H54 (cell line): ENCODE results near the gene SETX.
"Not testable (repeated sequence)": the region's sequence is repeated elsewhere in the genome, so short reads cannot be mapped to it uniquely, and the experiment has no call there.

Experiments used
- DNase-seq: peaks from one replicate; pipeline ENCODE4 v3.0.0; 2011; ENCODE audit warnings: low spot score, mixed read lengths; ENCODE audit not compliant: insufficient read length
- FAIRE-seq: peaks from 3 replicates; lab custom pipeline; 2011; peaks lifted over from hg19 to GRCh38; lab: Jason Lieb, UNC
- POLR2A ChIP-seq: IDR thresholded peaks from 2 replicates; pipeline ENCODE4 v1.6.1; 2011; ENCODE audit warnings: low read depth, mild to moderate bottlenecking, low read length

SETX gene, protein sequence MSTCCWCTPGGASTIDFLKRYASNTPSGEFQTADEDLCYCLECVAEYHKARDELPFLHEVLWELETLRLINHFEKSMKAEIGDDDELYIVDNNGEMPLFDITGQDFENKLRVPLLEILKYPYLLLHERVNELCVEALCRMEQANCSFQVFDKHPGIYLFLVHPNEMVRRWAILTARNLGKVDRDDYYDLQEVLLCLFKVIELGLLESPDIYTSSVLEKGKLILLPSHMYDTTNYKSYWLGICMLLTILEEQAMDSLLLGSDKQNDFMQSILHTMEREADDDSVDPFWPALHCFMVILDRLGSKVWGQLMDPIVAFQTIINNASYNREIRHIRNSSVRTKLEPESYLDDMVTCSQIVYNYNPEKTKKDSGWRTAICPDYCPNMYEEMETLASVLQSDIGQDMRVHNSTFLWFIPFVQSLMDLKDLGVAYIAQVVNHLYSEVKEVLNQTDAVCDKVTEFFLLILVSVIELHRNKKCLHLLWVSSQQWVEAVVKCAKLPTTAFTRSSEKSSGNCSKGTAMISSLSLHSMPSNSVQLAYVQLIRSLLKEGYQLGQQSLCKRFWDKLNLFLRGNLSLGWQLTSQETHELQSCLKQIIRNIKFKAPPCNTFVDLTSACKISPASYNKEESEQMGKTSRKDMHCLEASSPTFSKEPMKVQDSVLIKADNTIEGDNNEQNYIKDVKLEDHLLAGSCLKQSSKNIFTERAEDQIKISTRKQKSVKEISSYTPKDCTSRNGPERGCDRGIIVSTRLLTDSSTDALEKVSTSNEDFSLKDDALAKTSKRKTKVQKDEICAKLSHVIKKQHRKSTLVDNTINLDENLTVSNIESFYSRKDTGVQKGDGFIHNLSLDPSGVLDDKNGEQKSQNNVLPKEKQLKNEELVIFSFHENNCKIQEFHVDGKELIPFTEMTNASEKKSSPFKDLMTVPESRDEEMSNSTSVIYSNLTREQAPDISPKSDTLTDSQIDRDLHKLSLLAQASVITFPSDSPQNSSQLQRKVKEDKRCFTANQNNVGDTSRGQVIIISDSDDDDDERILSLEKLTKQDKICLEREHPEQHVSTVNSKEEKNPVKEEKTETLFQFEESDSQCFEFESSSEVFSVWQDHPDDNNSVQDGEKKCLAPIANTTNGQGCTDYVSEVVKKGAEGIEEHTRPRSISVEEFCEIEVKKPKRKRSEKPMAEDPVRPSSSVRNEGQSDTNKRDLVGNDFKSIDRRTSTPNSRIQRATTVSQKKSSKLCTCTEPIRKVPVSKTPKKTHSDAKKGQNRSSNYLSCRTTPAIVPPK (N-terminal part only)

DNA sequence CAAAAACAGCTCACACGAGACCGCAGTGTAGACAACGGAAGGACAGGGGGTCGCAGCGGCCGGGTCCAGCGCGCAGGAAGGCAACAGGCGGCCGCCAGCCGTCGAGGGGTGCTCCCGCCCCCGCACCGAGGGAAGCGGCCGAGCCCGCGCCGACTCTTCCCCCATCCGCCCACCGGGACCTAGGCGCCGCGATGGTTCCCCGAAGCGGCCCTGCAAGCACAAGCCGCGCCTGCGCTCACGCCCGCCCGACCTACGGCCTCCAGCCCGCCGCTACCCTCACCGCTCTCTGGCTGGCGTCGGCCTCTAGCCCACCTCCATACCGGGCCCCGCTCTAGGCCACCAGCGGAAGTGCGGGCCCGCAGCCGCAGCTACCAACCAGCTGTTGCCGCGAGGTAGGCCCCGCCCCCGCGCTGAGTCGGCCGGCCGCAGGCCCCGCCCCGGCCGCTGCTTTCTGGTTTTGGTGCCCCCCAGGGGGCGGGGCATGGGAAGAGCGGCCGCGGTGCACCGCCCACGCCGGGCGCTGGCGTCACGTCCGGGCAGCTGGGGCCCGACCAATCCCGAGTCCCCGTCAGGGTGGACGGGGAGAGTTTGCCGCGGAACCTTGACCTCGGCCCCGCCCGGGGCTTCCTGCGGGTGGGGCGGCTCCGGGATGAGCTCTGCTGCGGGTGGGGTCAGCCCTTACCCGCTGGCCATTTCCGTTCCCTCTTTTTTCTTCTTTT, at the start of gene SETX:
SETX (minus strand) TSS at position 350 of the 719 bp plus-strand sequence. CDS start 5,558 bp downstream, outside the sequence.
- peak; percentile 95 for TF ChIP-seq POLR2A
- FAIRE-seq, result peak; percentile 91
- peak; percentile 99 for DNase-seq

DNA sequence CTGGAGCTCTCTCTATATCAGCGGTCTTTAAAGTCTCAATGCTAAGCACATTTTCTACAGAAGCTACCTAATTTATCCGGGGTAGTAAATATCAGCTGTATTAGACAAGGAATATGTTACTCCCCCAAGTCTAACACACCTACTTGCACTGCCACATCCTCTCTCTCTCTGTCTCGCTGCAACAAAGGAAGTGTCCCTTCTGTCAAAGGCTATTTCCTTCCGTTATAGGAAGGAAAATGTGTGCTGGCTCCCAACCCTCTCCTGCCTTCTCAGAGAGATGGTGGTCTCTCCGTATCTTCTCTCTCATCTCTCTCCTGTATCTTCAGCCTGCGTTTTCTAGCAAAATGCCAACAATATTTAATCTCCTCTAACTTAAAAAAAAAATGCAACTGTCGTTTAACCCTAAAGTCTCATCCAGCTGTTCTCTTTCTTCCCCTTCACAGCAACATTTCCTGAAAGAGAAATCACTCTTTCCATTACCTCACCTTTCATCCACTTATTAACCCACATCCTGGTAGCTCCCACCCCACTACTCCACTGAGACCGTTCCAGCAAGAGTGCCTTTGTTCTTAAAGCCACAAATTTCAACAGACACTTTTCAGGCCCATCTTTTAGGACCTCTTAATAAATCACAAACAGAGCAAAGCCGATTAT, 49.6 kb upstream of the SETX start:
- no peak for TF ChIP-seq POLR2A
- no peak for DNase-seq
- no peak for FAIRE-seq

DNA sequence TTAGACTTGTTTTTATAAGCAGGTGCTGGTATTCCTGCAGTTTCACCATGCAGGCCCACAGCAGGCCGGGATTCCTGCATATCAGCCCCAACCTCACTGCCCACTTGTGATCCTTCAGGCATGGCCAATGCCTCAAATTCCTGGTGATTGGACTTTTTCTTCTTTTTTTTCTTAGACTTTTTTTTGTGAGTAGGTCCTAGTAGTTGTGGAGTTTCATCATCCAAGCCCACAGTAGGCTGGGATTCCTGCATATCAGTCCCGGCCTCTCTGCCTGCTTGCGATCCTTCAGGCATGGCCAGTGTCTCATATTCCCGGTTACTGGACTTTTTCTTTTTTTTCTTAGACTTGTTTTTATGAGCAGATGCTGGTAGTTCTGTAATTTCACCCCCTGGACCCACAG, 47.0 kb upstream of the SETX start:
- FAIRE-seq, result no peak
- DNase-seq, result no peak
- TF ChIP-seq POLR2A, result no peak

DNA sequence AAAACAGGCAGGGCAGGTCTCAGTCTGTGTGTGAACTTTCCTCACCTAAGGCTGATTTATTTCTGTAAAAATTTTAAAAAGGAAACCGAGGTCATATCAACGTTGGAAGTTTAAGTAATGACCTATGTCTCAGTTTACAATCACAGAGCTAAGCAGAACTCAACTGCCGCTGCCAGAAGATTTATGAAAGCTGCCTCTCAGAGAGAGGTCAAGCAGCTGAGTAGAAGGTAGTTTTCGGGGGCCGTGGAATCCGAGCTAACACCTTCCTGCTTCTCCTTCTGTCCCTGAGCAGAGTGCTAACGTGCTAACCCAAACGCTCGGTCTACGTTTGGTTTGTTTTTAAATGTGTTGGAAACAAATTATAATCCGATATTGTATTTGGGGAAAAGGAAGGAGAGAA, 40.8 kb upstream of the SETX start:
- no peak for DNase-seq
- no peak for TF ChIP-seq POLR2A
- FAIRE-seq, result no peak

DNA sequence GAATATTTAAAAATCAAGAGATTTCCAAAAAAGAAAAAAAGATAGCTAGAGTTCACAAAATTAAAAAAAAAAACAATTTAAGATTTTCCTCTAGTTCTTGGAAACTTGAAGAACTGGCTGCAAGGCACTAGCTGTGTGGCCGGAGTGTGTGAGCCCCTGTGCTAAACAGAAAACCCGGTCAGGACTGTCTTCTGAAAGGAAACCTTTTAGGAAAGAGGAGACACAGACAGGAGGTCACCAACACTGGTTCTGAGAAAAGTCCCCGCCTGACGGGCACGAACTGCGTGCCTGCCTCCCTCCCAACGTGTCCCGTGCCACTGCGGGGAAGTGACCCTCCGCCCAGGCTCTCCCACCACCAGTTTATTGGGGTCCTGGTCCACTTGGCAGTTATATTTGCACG, 36.7 kb upstream of the SETX start:
- no peak for TF ChIP-seq POLR2A
- FAIRE-seq, result no peak
- DNase-seq, result no peak

DNA sequence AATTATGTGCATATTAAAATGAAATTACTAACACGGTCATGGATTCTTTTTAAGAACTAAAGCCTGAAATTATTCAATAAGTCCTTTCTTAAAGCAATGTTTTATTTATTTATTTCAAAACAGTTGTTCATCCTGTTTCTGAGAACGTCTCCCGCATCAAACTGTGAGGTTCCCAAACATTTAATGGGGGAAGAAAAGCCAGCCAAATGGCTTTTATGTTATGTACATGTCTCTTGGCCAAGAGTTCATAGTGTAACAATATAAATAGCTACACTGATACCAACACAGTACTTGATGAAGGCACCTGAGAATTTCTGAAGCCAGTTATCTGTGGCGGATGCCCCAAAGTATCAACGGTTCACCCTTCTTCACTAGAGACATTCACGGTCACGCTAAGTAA, 36.2 kb upstream of the SETX start:
- FAIRE-seq (no peak), DNase-seq (no peak)
- no peak for TF ChIP-seq POLR2A

DNA sequence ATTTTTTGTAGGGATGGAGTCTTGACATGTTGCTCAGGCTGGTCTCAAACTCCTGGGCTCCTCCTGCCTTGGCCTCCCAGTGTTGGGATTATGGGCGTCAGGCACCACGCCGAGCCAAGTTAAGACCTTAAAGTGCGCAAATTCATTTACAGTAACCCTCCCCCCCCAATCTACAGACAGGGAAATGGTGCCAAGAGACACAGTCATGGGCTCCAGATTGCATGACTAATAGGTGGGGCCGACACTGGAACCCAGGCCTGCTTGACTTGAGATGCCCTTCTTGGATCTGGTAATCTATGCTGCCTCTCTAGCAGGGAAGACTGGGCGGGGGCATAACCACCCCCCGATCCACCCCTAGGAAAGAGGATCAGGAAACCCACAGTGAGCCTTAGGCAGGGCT, 32.3 kb upstream of the SETX start:
- TF ChIP-seq POLR2A, result no peak
- FAIRE-seq (no peak), DNase-seq (no peak)

DNA sequence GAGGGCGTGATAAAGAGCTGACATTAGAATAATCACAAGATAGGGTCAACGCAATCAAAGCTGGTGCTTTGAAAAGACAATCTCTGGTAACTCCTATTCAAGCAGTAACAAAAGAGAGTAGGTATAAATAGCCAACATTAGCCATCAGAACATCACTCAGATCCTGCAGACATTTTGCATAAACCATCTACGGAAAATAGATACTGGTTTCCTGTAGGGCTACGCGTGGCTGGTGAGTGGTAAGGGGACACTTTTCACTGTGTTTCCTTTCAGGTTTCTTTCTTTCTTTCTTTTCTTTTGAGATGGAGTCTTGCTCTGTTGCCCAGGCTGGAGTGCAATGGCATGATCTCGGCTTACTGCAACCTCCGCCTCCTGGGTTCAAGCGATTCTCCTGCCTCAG, 29.6 kb upstream of the SETX start:
- DNase-seq, result no peak
- no peak for TF ChIP-seq POLR2A
- FAIRE-seq, result no peak

DNA sequence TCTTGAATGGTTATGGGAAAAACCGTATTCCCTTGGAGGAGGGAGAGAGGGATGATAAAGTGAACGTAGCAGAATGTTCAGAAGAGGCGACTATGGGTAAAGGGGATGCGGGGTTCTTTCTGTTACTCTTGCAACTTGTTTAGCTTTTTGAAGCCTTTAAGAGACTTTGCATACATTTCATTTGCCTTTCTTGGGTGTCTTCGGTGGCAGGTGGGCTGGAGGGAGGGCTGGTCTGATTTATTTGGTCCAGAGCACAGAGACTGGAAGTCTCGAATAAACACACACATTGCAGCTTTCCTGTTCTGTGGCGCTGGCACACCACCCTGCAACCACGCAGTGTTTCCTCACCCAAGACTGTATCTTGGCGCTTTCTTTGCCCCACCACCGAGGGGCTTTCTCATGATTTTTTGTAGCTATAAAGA, 28.7 kb upstream of the SETX start:
- no peak for FAIRE-seq
- no peak for TF ChIP-seq POLR2A
- DNase-seq, result no peak

DNA sequence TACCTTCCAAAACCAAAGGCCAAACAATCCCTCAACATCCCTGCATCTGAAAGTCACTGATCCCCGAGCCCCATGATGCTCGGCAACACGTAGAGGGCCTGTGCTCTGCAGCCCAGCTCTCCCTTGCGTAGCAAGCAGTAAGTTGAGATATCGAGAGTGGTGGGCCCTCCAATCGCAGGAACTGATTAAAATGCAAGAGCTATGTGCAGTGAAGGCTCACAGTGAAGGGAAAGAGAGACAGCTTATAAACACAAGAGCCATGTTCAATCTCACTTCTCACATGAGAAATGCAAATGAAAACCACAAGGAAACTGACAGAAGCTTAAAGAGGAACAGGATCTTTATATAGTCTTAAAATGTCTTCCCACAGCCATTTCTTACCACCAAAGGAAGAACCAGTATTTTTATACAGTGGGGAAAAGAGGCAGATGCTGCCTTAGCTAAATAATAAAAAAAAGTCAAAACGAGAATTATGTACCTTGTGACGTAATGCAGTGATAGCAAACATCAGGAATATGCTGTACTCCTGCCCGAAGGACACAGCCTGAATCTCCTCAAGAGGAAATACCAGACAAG, 27.3 kb upstream of the SETX start:
- DNase-seq (no peak), FAIRE-seq (no peak)
- no peak for TF ChIP-seq POLR2A

DNA sequence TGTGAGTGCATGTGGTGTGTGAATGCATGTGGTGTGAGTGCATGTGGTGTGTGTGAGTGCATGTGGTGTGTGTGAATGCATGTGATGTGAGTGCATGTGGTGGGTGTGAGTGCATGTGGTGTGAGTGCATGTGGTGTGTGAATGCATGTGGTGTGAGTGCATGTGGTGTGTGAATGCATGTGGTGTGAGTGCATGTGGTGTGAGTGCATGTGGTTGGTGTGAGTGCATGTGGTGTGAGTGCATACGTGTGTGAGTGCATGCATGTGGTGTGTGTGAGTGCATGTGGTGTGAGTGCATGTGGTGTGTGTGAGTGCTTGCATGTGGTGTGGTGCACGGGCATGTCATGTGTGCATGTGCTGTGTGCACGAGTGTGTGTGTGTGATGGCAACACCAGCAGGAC, 23.6 kb upstream of the SETX start:
- not testable (repeated sequence) for DNase-seq, FAIRE-seq

DNA sequence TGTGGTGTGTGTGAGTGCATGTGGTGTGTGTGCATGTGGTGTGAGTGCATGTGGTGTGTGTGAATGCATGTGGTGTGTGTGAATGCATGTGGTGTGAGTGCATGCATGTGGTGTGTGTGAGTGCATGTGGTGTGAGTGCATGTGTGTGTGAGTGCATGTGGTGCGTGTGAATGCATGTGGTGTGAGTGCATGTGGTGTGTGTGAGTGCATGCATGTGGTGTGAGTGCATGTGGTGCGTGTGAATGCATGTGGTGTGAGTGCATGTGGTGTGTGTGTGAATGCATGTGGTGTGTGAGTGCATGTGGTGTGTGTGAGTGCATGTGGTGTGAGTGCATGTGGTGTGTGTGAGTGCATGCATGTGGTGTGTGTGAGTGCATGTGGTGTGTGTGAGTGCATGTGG, 23.0 kb upstream of the SETX start:
- DNase-seq, FAIRE-seq: not testable (repeated sequence)
